HepG2 (cell line): ENCODE measurements around the gene TSPYL4. TPM values are rescaled to one million over a fixed set of nuclear protein-coding genes. Genes with fewer than 3 reads are reported as not detected.

Experiments used
- ATAC-seq: fragments of 200-7000 bp; cut with Tn5 transposase; 3 replicates; pipeline ENCODE4 v1.9.1; 2020; ENCODE audit warnings: mild to moderate bottlenecking, moderate library complexity
- BruUV-seq: library from RNA; stranded (reverse); fragments of 400-500 nt; replicated peaks from 2 replicates; lab custom pipeline; 2021; lab: Mats Ljungman, UMichigan
- CTCF ChIA-PET: fragments of 300-600 bp; formaldehyde crosslinking; extraction: SDS; loops from one replicate; lab custom pipeline; 2021; ENCODE audit warnings: low total read pairs, inconsistent platforms, low intra/inter-chr PET ratio; lab: Yijun Ruan, JAX
- POLR2A ChIA-PET: fragments of 350-600 bp; sonication (Branson Sonifier 250); formaldehyde crosslinking; loops from one replicate; lab custom pipeline; 2020; ENCODE audit warnings: antibody characterized with exemption, inconsistent platforms; lab: Yijun Ruan, JAX
- DNase-seq: peaks from one replicate; pipeline ENCODE4 v3.0.0-alpha.2; 2015; ENCODE audit warnings: low spot score
- FAIRE-seq: peaks from 3 replicates; lab custom pipeline; 2011; peaks lifted over from hg19 to GRCh38; lab: Jason Lieb, UNC
- H2AFZ ChIP-seq: one replicate; pipeline ENCODE4 v1.6.1; 2011; ENCODE audit warnings: low read length, inconsistent platforms
- H3K27ac ChIP-seq: fragments of 300-600 bp; 3 replicates; pipeline ENCODE4 v1.8.0; 2011; ENCODE audit warnings: mixed run types, mild to moderate bottlenecking, mixed read lengths, low read length, inconsistent platforms; ENCODE audit not compliant: insufficient read depth; ENCODE audit errors: extremely low read length
- H3K27me3 ChIP-seq, 2 experiments: fragments of 200-600 bp in 1 of 2; 2 replicates in 1 of 2; 3 replicates in 1 of 2; pipeline versions ENCODE4 v1.6.0 to v1.8.0; 2011; ENCODE audit warnings: low read length in 2 of 2, mild to moderate bottlenecking in 2 of 2, moderate library complexity in 2 of 2, inconsistent platforms in 1 of 2; ENCODE audit not compliant: insufficient read depth in 2 of 2, control insufficient read depth in 1 of 2
- H3K36me3 ChIP-seq, 2 experiments: fragments of 200-600 bp in 1 of 2; replicated peaks in 1 of 2; 2 replicates in 1 of 2; 3 replicates in 1 of 2; pipeline versions ENCODE4 v1.5.1 to v1.8.0; 2011; ENCODE audit warnings: low read length in 2 of 2, inconsistent platforms in 1 of 2; ENCODE audit not compliant: insufficient read depth in 2 of 2, control insufficient read depth in 1 of 2
- H3K4me1 ChIP-seq: 2 replicates; pipeline ENCODE4 v1.5.1; 2012; ENCODE audit warnings: low read length, inconsistent platforms; ENCODE audit not compliant: insufficient read depth
- H3K4me2 ChIP-seq: 2 replicates; pipeline ENCODE4 v1.6.0; 2011; ENCODE audit warnings: low read depth, low read length, inconsistent platforms
- H3K4me3 ChIP-seq, 3 experiments: fragments of 200-600 bp in 1 of 3; sonication (generic), shearing (Covaris generic) in 1 of 3; replicated peaks in 1 of 3; 2 replicates each; pipeline ENCODE4 v1.5.1; 2011 to 2016; ENCODE audit warnings: low read length in 3 of 3, inconsistent platforms in 2 of 3, low read depth in 2 of 3, mild to moderate bottlenecking in 2 of 3, control low read depth in 1 of 3, mixed read lengths in 1 of 3; ENCODE audit not compliant: insufficient read depth in 1 of 3
- H3K79me2 ChIP-seq: one replicate; pipeline ENCODE4 v1.6.1; 2011; ENCODE audit warnings: low read length, inconsistent platforms; ENCODE audit not compliant: insufficient read depth
- H3K9ac ChIP-seq: 2 replicates; pipeline ENCODE4 v1.6.0; 2011; ENCODE audit warnings: mild to moderate bottlenecking, low read depth, low read length, inconsistent platforms; ENCODE audit not compliant: insufficient read depth
- H3K9me3 ChIP-seq: 2 replicates; pipeline ENCODE4 v1.5.1; 2012; ENCODE audit warnings: mild to moderate bottlenecking, low read length
- H4K20me1 ChIP-seq: 2 replicates; pipeline ENCODE4 v1.6.0; 2011; ENCODE audit warnings: inconsistent platforms, mild to moderate bottlenecking, low read length, moderate library complexity; ENCODE audit not compliant: insufficient read depth
- ELF4 ChIP-seq: sonication (generic); formaldehyde crosslinking; IDR thresholded peaks from 2 replicates; pipeline ENCODE4 v1.5.0; 2020; ENCODE audit warnings: missing genetic modification reagents, mild to moderate bottlenecking, moderate library complexity, borderline replicate concordance
- ERF ChIP-seq: IDR thresholded peaks from 2 replicates; pipeline ENCODE4 v1.6.1; 2018; ENCODE audit warnings: missing biosample characterization, missing genetic modification reagents
- FOXK2 ChIP-seq: fragments of 450-650 bp; IDR thresholded peaks from 2 replicates; pipeline ENCODE4 v1.6.1; 2016
- HHEX ChIP-seq: IDR thresholded peaks from 2 replicates; pipeline ENCODE4 v1.6.1; 2016; ENCODE audit warnings: control low read depth
- MLX ChIP-seq: IDR thresholded peaks from 2 replicates; pipeline ENCODE4 v1.6.1; 2016
- PBX3 ChIP-seq: sonication (generic); formaldehyde crosslinking; IDR thresholded peaks from 2 replicates; pipeline ENCODE4 v1.8.1; 2023; ENCODE audit warnings: missing genetic modification reagents, inconsistent platforms, borderline replicate concordance
- SIN3B ChIP-seq: fragments of 150-350 bp; IDR thresholded peaks from 2 replicates; pipeline ENCODE4 v1.6.1; 2014; ENCODE audit warnings: low read length
- TCF7 ChIP-seq: sonication (generic); IDR thresholded peaks from 2 replicates; pipeline ENCODE4 v1.6.1; 2016; ENCODE audit warnings: antibody characterized with exemption, low read depth
- ZBTB39 ChIP-seq: sonication (generic); formaldehyde crosslinking; IDR thresholded peaks from 2 replicates; pipeline ENCODE4 v1.5.0; 2020; ENCODE audit warnings: missing genetic modification reagents
- ZNF280D ChIP-seq: sonication (generic); formaldehyde crosslinking; IDR thresholded peaks from 2 replicates; pipeline ENCODE4 v1.5.1; 2020; ENCODE audit warnings: mild to moderate bottlenecking, missing genetic modification reagents
- ZNF503 ChIP-seq: sonication (generic); formaldehyde crosslinking; IDR thresholded peaks from 2 replicates; pipeline ENCODE4 v1.4.0; 2020; ENCODE audit warnings: missing genetic modification reagents
- ZNF615 ChIP-seq: sonication (generic); formaldehyde crosslinking; IDR thresholded peaks from 2 replicates; pipeline ENCODE4 v1.5.0; 2020; ENCODE audit warnings: mild to moderate bottlenecking, missing genetic modification reagents, borderline replicate concordance
- ZNF747 ChIP-seq: sonication (generic); formaldehyde crosslinking; IDR thresholded peaks from 2 replicates; pipeline ENCODE4 v1.8.1; 2023; ENCODE audit warnings: missing genetic modification reagents, mild to moderate bottlenecking, borderline replicate concordance
- WGBS: methylation state at CpG from one replicate; pipeline ENCODE4 v1.1.6; 2017; ENCODE audit warnings: low lambda C conversion rate; 5-methylcytosine and 5-hydroxymethylcytosine counted together
- in situ Hi-C: cut with HindIII; loops from 2 replicates; pipeline ENCODE4 v1.10.0; 2017; ENCODE audit warnings: low pct_unique_long_range_greater_than_20kb; ENCODE audit not compliant: extremely low pct_ligation_motif_present
- intact Hi-C: fragments of 100-400 bp; cut with micrococcal nuclease; formaldehyde crosslinking; loops from one replicate; pipeline ENCODE4 v1.10.0; 2022; ENCODE audit not compliant: unreplicated experiment
- polyA plus RNA-seq, 8 experiments: library from polyadenylated mRNA; depleted of rRNA in 3 of 8; stranded (reverse) in 7 of 8; unstranded in 1 of 8; fragments of >200 nt; fragmentation: Illumina TruSeq in 4 of 8; extraction: Trizol in 4 of 8; gene quantifications; 2 replicates each; pipeline versions ENCODE4 v1.2.1 to v1.2.3, GENCODE V29; 2011 to 2016; ENCODE audit warnings: low read depth in 4 of 8, missing spikeins in 1 of 8, mixed read lengths in 1 of 8; ENCODE audit not compliant: insufficient read depth in 1 of 8
- total RNA-seq, 5 experiments: library from RNA; depleted of rRNA; stranded (reverse); fragments of >200 nt; fragmentation: Illumina TruSeq; extraction: Trizol; gene quantifications; 2 replicates each; pipeline ENCODE4 v1.2.3, GENCODE V29; 2016; ENCODE audit warnings: low read depth in 1 of 5

The TSPYL4 gene
- total and polyA plus RNA-seq, 2 of the 13 experiments (the other 11 are each of a cell fraction or from before 2014, with no cell fraction given): 18.0 to 19.7 TPM

- no peak for TF ChIP-seq ZNF280D (CRISPR knock-in tag)
These were observed 43.0 kb downstream of the TSPYL4 start (continued) for GRCh38 chr6:116210750-116211425.

- ChIA-PET POLR2A (no interaction called here), CTCF (no interaction called here)
- no peak overlapping the region for H2AFZ ChIP-seq
- TF ChIP-seq ZNF503 (CRISPR knock-in tag) (no peak), MLX (no peak), ZBTB39 (CRISPR knock-in tag) (no peak), PBX3 (no peak), FOXK2 (no peak), ERF (CRISPR knock-in tag) (no peak), TCF7 (no peak), ZNF747 (no peak), ELF4 (CRISPR knock-in tag) (no peak), HHEX (CRISPR knock-in tag) (no peak), ZNF615 (CRISPR knock-in tag) (no peak), SIN3B (no peak)
- intact Hi-C loops: loop anchor here (10.0 kb wide), 1 partner anchor 96 kb away; no protein-coding TSS in a partner anchor
- H3K9me3 ChIP-seq: no peaks in the 10 kb centered on the region
- H3K27me3 ChIP-seq: no peaks in the 10 kb centered on the region
- DNase-seq (no peak), ATAC-seq (no peak), FAIRE-seq (no peak)
- no peak overlapping the region for H3K9ac ChIP-seq
- in situ Hi-C loops: no loop called here
- no peaks in the 10 kb centered on the region for H3K79me2 ChIP-seq
- no peak overlapping the region for H3K4me2 ChIP-seq
- no peak overlapping the region for H3K27ac ChIP-seq
- BruUV-seq: no TSS peak
- H4K20me1 ChIP-seq: no peaks in the 10 kb centered on the region
- H3K4me1 ChIP-seq: no peaks in the 10 kb centered on the region
- no peaks in the 10 kb centered on the region for H3K36me3 ChIP-seq
- no peak overlapping the region for H3K4me3 ChIP-seq
- 91% methylated on average over 5 of the region's 5 CpGs for WGBS
These were observed 43.6 kb downstream of the TSPYL4 start for GRCh38 chr6:116210316-116210715.
